Heart right ventricle (tissue), 16 donors: ENCODE measurements around the gene FMN2. TPM values are rescaled to one million over a fixed set of nuclear protein-coding genes. Genes with fewer than 3 reads are reported as not detected.

Experiments
- ATAC-seq, 8 donors: fragments of 200-7000 bp; cut with Tn5 transposase; one replicate each; pipeline ENCODE4 v1.9.1; 2020; ENCODE audit warnings: mild to moderate bottlenecking in 8 of 8, moderate library complexity in 8 of 8, moderate number of reproducible peaks in 1 of 8
- DNase-seq, 2 donors: peaks; one replicate each; pipeline ENCODE4 v3.0.0-alpha.2; 2020
- H3K27ac ChIP-seq, 10 donors: fragments of 200-600 bp; sonication (generic) in 2 of 10; one replicate each; pipeline versions ENCODE4 v1.5.0 to v1.8.0; 2020 to 2022; ENCODE audit warnings: mild to moderate bottlenecking in 3 of 10
- H3K27me3 ChIP-seq, 7 donors: fragments of 200-600 bp; one replicate each; pipeline ENCODE4 v1.8.0; 2021 to 2022; ENCODE audit warnings: mild to moderate bottlenecking in 2 of 7
- H3K36me3 ChIP-seq, 9 donors: fragments of 200-600 bp; sonication (generic) in 1 of 9; one replicate each; pipeline versions ENCODE4 v1.5.0 to v1.8.0; 2020 to 2022; ENCODE audit warnings: mild to moderate bottlenecking in 2 of 9
- H3K4me1 ChIP-seq, 9 donors: fragments of 200-600 bp; sonication (generic) in 1 of 9; one replicate each; pipeline versions ENCODE4 v1.5.0 to v1.8.0; 2020 to 2022; ENCODE audit warnings: mild to moderate bottlenecking in 4 of 9
- H3K4me3 ChIP-seq, 10 donors: fragments of 200-600 bp; sonication (generic) in 2 of 10; one replicate each; pipeline versions ENCODE4 v1.5.0 to v1.8.0; 2020 to 2022; ENCODE audit warnings: mild to moderate bottlenecking in 7 of 10, moderate library complexity in 2 of 10
- H3K9me3 ChIP-seq, 11 donors: fragments of 200-600 bp in 10 of 11; sonication (generic) in 2 of 11; one replicate each; pipeline versions ENCODE4 v1.5.0 to v1.8.0; 2013 to 2022; ENCODE audit warnings: mild to moderate bottlenecking in 2 of 11, control low read depth in 1 of 11, moderate library complexity in 1 of 11
- WGBS, 2 donors: extraction: QIAGEN DNeasy Blood & Tissue Kit; methylation state at CpG; one replicate each; pipeline ENCODE4 v1.1.7; 2013; ENCODE audit warnings: inconsistent platforms in 1 of 2; 5-methylcytosine and 5-hydroxymethylcytosine counted together
- intact Hi-C, 10 donors: fragments of 100-400 bp; cut with DNase I; formaldehyde crosslinking; loops; one replicate each; pipeline versions ENCODE4 v1.11.1 to v1.14.2; 2022
- polyA plus RNA-seq, 2 donors: library from polyadenylated mRNA; stranded (reverse); fragments of 200-250 nt; gene quantifications; one replicate each; pipeline ENCODE4 v1.2.3, GENCODE V29; 2013
- total RNA-seq, 10 donors: library from RNA; stranded (reverse); fragmentation: NEBNext Ultra II Directional in 3 of 10; extraction: Animal tissue kit (Norgen Biotek cat#: 25700) in 3 of 10; gene quantifications; one replicate each; pipeline versions ENCODE4 v1.2.1 to v1.2.4, GENCODE V29; 2021 to 2023
- TF ChIP-seq, protein P1 (sequence below), 9 donors: fragments of 200-600 bp; sonication (generic) in 2 of 9; IDR thresholded peaks; one replicate each; pipeline versions ENCODE4 v1.5.0 to v1.8.0; 2021 to 2022; ENCODE audit warnings: antibody characterized with exemption in 9 of 9, mild to moderate bottlenecking in 5 of 9, moderate library complexity in 1 of 9
- donor health status: Arrhythmogenic right ventricular cardiomyopathy.
- donor health status: ischemic (EF 13 %, LVEDD 7.1; RV severe dilation, severe dysfunction).
- donor health status: healthy with polysubstance abuse.
- donor health status: DM: no; HTN: yes; CAD: no.
- donor health status: DM: no; HTN: no; CAD: no.
- donor health status: ischemic (EF 25% LVEDD 6.9; RV normal size, moderate dysfunction).
- donor health status: ischemic (EF 25% LVEDD 5.7; RV mildly dilated, moderate dysfunction).
- donor health status: healthy.
- donor health status: DM: yes; HTN: yes; CAD: no.
- donor health status: Ischemic cardiomyopathy.
- donor health status: ischemic (EF 35%, LVEDD 5.7; RV mildly dilated, moderate dysfunction).
- donor health status: nonischemic (EF 11% LVEDD 7.7; RV severe dilation, severe dysfunction).
- donor health status: DM: yes; HTN: yes; CAD: no.
- donor health status: PGD.
- donor health status: ischemic (EF 29% LVEDD 5.4; RV normal size, mild dysfunction).
- donor health status: nonischemic (EF 23%, LVEDD 6.1; RV moderate dilation, normal function).

FMN2 gene
- total and polyA plus RNA-seq, 12 donors: 0.03 to 0.70 (median 0.12) TPM; not detected in 9

- no peak for ATAC-seq
- TF ChIP-seq, protein P1, sequence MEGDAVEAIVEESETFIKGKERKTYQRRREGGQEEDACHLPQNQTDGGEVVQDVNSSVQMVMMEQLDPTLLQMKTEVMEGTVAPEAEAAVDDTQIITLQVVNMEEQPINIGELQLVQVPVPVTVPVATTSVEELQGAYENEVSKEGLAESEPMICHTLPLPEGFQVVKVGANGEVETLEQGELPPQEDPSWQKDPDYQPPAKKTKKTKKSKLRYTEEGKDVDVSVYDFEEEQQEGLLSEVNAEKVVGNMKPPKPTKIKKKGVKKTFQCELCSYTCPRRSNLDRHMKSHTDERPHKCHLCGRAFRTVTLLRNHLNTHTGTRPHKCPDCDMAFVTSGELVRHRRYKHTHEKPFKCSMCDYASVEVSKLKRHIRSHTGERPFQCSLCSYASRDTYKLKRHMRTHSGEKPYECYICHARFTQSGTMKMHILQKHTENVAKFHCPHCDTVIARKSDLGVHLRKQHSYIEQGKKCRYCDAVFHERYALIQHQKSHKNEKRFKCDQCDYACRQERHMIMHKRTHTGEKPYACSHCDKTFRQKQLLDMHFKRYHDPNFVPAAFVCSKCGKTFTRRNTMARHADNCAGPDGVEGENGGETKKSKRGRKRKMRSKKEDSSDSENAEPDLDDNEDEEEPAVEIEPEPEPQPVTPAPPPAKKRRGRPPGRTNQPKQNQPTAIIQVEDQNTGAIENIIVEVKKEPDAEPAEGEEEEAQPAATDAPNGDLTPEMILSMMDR (IDR thresholded peaks at IDR 0.05): no peak
- Histone ChIP-seq H3K27me3 (peaks cover 0 to 24% (median 8%) of the 10 kb centered on the region in 7 donors), H3K36me3 (no peaks in the 10 kb centered on the region), H3K27ac (no peak overlapping the region), H3K4me1 (no peaks in the 10 kb centered on the region), H3K4me3 (no peak overlapping the region), H3K9me3 (no peaks in the 10 kb centered on the region)
- WGBS, 2 donors: 93 to 96% methylated on average over 1 of the region's 1 CpG
- intact Hi-C loops: loop anchor here in 1 of 10 donors (10.0 kb wide), 1 partner anchor 89 kb away; no protein-coding TSS in a partner anchor
- no peak for DNase-seq
Measured at GRCh38 chr1:240134113-240134512, 42.4 kb downstream of the FMN2 start.

DNA sequence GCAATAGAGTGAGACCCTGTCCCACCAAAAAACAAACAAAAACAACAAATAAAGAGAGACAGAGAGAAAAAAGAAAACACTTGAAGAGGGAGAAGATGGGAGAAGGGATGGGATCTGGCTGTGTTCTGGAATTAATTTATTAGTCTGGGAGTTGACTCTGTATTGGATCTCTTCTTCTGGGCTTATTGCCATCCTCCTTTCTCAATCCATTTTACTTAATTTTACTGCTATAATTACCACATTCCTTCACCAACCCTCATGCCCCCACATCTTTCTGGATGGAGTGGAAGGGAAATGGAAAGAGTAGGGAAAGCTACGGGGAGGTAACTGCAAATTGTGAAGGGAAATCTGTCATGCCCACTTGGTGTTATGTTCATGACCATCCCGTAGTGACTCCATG is 42.9 kb downstream of the FMN2 start:
- Histone ChIP-seq H3K4me1 (no peaks in the 10 kb centered on the region), H3K4me3 (no peak overlapping the region), H3K36me3 (no peaks in the 10 kb centered on the region), H3K9me3 (no peaks in the 10 kb centered on the region), H3K27me3 (peaks cover 0 to 24% (median 9%) of the 10 kb centered on the region in 7 donors), H3K27ac (no peak overlapping the region)
- ATAC-seq: no peak
- intact Hi-C loops: loop anchor here in 1 of 10 donors (10.0 kb wide), 1 partner anchor 90 kb away; no protein-coding TSS in a partner anchor
- DNase-seq: no peak
- TF ChIP-seq, protein P1 (IDR thresholded peaks at IDR 0.05): no peak
- 80 to 87% methylated on average over 2 of the region's 2 CpGs for WGBS, 2 donors

GRCh38 chr1:240136402-240136801 is 44.7 kb downstream of the FMN2 start:
- Histone ChIP-seq H3K4me1 (no peaks in the 10 kb centered on the region), H3K27ac (no peak overlapping the region), H3K27me3 (peaks cover 0 to 24% (median 10%) of the 10 kb centered on the region in 7 donors), H3K9me3 (no peaks in the 10 kb centered on the region), H3K36me3 (no peaks in the 10 kb centered on the region), H3K4me3 (no peak overlapping the region)
- no peak for DNase-seq
- 71 to 74% methylated on average over 3 of the region's 3 CpGs for WGBS, 2 donors
- ATAC-seq: no peak
- intact Hi-C loops: loop anchor here in 1 of 10 donors (10.0 kb wide), 1 partner anchor 92 kb away; no protein-coding TSS in a partner anchor
- TF ChIP-seq, protein P1 (IDR thresholded peaks at IDR 0.05): no peak

DNA sequence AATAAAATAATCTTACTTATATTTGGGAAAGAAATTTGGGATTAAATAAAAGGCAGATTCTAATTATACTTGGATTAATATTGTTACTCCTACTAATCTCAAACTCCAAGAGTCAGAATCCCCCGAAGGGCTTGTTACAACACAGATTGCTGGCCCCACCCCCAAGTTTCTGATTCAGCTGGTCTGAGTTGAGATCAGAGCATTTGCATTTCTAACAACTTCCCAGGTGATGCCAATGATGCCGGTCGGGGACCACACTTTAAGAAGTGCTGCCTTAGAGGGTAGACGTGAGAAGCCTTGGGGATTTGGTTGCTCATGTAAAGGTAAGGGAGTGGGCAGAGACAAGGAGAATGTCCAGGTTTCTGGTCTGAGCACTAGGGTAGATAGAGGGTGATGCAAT is 47.2 kb downstream of the FMN2 start:
- WGBS, 2 donors: 15 to 19% methylated on average over 4 of the region's 4 CpGs
- Histone ChIP-seq H3K27ac (no peak overlapping the region), H3K4me1 (no peaks in the 10 kb centered on the region), H3K9me3 (no peaks in the 10 kb centered on the region), H3K4me3 (no peak overlapping the region), H3K36me3 (no peaks in the 10 kb centered on the region), H3K27me3 (peaks cover 0 to 24% (median 8%) of the 10 kb centered on the region in 7 donors)
- TF ChIP-seq, protein P1 (IDR thresholded peaks at IDR 0.05): no peak
- ATAC-seq (no peak), DNase-seq (no peak)
- intact Hi-C loops: loop anchor here in 1 of 10 donors (10.0 kb wide), 1 partner anchor 94 kb away; no protein-coding TSS in a partner anchor
